SHP77 treated with DMSO at 0.1 percent for 48 hours (cell line): ENCODE data around the gene PCDH1.

ENCODE experiments used
- DNase-seq: peaks from one replicate; lab custom pipeline; 2025; lab: John Stamatoyannopoulos, UW

The PCDH1 gene

GRCh38 chr5:141853895-141854626, 24.1 kb downstream of the PCDH1 start:
- DNase-seq = no peak

DNA sequence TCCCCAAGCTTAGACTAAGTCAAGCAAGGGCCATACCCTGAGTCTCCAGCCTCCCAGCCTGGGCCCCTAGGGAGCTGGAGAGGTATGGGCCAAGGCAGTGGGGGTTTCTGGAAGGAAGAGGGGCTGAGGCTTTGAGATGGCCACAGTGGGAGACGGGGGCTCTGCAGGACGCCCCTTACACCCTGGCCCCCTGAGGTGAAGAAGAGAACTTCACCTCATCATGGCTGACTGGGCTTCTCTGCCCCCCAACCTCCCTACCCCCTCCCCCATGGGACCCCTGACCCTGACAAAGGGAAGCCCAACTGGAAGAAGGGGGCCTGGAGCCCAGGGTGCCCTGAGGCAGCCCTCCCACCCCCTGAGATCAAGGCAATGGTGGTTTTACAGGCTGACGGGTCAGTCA, 25.8 kb downstream of the PCDH1 start:
- DNase-seq = no peak

DNA sequence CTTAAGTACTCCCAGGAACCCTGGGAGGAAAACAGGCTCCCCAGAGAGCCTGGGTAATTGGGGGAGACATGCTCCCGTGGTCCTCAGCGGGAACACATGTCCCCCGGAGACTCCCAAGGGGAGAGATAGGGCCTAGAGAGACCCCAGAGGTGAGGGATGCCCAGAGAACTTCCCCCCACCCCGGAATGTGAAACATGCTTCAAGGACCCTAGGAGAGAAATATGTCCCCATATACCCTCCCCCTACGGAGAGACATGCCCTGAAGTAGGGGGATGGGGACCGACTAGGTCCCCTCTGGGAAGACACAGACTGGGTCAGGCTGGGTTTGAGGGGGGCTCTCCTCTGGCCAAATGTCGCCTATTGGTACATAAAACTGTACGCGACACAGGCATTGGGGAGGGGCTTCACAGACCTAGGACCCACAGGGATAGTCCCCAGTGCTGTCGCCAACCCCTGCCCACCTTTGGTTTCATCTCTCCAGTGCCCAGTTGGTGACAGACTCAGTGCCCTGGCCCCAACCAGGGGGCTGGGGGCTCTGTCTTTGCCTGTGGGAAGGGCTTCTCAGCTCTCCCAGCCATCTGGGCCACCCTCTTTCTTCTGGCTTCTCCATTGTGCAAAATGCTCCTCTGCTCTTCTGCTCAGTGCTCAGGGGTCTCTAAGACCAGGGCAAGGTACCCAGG, 26.9 kb downstream of the PCDH1 start:
- DNase-seq = no peak

GRCh38 chr5:141850786-141851185, 27.4 kb downstream of the PCDH1 start:
- DNase-seq = no peak

GRCh38 chr5:141850244-141850768, 27.9 kb downstream of the PCDH1 start:
- peak; percentile 15 for DNase-seq

DNA sequence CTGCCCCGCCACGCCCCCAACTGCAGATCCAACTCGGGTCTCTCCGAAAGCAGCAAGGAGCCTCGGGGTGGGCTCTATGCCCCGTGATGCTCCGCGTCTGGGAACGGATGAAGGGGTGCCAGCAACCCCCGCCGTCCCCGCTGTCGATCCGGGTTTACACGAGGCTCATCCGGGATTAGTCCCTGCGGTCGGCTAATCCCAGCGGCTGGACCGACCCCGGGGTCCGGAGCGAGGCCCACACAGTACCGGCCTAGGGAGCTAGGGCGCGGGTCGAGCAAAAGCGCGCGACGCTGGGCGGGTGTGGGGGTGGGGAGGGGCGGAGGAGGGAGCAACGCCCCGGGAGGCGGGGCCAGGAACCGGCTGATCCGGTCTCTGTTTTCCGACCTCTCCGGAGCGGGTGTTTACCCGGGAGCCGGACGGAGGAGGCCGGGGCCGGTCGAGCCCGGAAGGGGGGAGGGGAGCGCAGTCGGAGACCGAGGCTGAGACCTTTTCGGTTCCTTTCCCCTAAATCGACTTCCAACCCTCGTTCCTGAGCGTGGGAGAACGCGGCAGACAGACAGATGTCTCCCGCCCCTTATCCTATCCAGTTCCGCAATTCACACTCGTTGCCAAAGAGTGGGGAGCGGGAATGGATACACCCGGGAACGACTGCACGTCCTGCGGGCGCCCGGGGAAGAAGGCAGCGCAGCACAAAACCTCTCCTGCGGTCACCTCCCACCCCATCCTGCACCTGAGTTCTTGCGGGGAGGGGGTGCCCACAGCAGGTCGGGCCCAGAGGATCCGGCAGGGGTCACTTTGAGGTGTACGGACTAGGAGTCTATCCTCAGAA, 28.6 kb downstream of the PCDH1 start:
- DNase-seq = peak; percentile 32

DNA sequence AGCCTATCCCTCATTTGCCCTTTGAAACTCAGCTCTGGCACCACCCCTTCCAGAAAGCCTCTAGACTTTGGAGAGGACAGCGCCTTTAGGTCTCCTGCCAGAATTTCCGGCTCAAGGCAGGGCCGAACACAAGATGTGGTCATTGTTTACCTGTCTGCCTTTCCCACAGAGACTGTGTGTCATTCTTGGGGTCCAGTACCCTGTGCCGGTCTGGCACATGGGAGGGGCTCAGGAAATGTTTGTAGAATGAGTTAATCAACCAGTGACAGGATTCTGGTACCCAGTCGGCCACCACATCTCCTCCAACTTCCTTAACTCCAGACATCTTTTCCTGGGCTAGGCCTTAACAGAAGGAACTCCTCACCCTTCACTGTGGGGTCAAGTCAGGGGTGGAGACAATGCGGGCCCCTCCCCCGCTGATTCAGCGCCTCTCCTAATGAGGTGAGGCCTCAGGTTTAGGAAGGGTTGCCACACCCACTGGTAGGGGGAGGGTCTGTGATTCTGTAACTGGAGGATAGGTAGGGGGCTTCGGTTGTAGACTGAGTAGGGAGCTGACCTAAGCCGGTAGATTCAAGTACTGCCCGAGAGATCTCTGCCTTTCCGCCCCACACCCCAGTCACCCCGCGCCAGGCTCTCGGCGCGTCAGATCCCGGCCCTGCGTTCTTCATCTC, 29.3 kb downstream of the PCDH1 start:
- DNase-seq = no peak

DNA sequence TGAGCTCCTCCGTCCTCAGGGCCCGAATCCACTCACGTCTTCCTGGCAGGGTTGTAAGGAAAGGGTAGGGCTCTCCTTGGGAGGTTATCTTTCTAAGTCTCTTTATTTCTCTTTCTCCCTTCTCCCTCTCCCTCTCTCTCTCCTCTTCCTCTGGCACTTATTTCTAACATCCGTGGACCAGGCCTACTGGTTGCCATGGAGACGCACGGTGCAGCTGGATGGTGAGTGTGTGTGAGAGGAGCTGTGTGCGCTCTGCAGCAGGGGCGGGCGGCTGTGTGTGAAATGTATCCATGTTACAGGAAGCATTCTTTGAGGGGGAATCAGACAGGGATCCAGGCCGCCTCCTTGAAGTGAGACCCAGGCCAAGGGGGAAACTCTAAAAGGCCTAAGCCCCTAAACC, 32.2 kb downstream of the PCDH1 start:
- peak; percentile 33 for DNase-seq

DNA sequence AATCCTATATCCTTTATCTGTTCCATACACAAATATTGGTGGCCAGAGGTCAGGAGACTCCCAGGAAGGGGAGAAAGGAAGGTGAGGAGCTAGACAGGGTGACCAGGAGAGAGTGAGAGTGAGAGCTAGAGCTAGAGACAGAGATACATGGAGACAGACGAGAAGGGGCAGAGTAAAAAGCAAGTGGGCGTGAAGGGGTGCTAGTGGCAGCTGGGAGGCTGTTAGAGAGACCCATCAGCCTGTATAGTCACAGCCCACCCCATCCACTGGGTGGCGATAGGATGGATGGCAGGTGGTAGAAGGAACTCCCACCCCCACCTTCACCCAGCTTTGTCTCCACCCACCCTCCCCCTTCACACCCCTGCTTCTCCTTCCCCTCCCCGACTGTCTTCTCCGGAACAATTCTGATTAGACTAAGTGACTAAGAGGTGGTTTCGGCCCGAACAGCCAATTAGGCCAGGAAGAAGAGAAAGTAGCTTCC, 32.8 kb downstream of the PCDH1 start:
- no peak for DNase-seq

DNA sequence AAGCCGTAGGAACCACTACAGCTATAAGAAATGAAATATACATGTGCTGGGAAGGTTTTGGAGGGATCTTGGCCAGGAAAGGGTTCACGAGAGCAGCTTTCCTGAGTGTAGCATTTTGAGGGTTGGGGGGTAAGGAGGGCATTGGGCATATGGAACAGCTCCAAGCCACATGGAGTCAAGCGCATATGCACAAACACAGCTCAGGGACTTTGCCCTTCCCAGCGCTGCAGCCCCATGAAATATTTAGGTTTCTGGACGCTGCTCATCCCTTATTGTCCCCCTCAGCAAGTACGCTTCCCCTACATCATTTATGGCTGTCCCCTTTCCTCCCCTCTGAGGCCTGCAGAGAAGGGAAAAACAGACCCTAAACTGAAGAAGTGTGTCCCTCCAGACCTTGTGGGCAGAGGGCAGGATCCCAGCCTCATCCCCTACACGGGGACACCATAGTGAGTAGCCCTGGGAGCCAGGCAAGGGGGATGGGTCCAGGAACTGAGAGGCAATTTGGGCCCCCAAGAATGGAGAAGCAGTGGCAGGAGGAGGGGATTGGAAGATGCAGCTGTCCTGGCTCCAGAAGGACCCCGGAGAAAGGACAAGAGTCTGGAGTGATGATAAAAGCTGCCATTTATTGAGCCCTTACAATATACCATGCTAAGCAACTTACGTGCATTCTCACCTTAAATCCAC, 33.7 kb downstream of the PCDH1 start:
- no peak for DNase-seq

- no peak for DNase-seq
Observed at GRCh38 chr5:141843156-141843927, 34.9 kb downstream of the PCDH1 start.

DNA sequence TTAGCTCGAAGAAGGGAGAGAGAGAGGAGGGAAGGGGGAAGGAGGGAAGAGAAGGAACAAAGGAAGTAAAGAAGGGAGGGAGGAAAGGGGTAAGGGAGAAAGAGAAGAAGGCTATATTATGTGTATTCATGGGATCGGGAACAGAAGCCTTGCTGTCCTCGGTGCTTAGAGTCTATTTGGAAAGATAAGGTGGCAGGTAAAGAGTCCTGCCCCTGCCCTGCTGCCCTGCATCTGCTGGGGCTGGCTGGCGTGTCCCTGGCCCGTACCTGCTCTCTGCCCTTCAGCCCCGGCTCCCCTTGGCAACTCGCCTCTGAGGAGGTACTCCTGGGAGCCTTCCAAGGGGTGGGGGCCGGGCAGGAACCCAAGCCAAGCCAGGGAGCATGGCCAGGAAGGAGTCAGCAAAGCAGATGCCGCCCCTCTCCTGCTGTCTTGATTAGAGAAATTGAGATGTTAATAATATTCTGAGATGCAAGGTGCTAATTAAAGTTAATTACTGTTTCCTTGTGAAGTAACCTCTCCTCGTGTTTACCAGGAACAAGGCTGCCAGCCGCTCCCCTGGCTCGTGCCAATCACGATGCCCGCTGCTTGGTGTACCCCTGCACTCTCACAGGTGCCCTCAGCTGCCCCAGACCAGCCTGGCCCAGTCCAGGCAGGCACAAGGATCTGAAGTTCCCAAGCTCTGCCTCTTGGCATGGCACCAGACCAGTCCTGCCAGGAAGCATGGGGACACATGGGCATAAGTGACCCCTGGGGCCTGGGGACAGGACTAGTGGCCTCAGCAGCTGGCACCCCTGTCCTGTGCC, 36.6 kb downstream of the PCDH1 start:
- DNase-seq = no peak

DNA sequence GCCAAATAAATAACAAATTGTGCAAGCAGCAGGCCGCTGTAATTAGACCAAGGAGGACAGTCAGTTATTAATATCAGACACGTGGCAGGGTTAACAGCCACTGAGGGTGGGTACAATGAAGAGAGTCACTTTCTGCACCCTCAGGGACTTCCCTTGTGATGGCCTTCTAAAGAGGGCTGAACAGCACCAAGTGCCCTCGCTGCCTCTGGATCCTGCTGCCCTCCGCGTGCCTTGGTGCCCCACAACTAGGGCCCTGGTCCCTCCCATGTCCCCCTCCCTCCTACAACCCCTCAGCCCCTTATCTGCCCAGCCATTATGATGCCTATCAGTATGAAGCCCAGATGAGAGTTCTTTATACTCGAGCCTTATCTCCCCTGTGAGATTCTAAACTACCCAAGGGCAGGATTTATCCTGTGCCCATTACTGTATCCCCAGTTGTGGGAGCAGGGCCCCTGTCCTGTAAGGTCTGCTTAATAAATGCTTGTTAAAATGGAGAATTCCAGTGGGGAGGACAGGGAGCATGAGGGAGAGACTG, 37.3 kb downstream of the PCDH1 start:
- DNase-seq = no peak

DNA sequence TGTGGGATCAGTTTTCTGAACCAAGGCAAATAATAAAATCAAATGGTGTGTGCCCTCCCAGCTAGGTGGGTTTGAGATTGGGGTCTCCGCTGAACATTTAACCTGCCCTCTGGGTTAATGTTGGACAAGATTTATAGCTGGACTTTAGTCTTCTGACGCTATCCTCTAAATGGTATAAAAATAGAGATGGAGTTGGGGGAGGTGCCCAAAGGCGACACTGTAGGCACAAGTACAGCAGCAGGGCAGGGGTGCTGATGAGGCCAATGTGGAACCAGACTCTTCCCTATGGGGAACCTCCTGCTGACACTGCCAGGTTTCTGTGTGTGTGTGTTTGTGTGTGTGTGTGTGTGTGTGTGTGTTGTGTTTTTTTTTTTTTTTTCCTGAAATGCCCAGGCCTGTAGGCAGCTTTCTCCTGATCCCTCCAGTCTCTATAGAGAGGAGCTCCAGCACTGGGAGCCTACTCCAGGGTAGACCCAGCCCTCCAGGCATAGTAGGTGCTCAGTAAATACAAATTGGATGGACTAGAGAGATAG, 37.9 kb downstream of the PCDH1 start:
- no peak for DNase-seq

DNA sequence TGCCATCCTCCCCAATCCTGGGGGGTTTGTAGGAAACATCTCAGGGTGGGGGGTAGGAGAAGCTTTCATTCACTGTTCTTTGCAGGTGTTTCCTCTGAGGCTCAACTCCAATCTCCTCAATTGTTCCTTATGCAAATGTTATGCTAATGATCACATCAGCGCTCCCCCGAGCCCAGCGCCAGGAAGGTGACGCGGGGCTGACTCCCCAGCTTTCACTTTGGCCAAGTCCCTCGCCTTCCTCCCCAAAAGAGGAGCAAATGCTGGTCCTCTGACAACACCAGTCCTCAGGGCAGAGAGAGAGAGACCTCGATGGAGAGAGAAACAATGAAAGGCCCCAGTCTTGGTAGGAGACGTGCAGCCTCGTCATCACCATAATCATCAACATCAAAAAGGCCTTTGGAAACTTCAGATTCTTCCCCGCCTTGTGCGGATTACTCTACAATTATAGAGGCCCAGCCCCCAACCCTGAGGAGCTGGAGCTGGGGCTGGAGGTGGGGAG, 39.1 kb downstream of the PCDH1 start:
- DNase-seq = no peak

DNA sequence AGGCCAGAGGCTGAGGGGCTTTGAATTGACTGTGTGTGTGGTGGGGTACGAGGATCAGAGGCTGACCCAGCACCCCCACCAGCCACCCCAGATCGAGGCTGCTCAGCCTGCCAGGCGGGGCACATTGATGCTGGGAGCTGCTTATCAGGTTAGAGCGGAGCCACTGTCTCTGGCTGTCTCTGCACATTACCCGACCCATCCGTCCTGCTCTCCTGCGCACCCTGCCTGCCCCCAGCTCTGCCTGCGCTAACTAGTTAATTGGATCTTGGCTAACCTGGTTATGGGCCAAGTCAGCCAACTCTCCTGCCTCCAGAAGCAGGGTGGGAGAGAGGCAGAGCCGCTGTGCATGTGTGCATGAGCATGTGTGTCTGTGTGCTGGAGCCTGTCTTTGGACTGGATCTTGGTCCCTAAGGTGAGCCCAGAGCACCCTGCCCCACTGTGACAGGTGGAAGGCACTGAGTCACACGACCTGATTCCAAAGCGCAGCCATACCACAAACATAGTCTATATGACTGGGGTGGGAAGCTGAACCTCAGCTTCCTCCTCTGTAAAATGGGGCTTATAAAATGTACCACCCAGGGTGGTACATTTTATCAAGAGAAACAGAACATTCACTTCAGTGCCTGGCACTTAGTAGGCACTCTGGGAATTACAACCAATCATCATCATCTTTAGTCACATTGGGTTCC, 39.7 kb downstream of the PCDH1 start:
- DNase-seq = no peak

DNA sequence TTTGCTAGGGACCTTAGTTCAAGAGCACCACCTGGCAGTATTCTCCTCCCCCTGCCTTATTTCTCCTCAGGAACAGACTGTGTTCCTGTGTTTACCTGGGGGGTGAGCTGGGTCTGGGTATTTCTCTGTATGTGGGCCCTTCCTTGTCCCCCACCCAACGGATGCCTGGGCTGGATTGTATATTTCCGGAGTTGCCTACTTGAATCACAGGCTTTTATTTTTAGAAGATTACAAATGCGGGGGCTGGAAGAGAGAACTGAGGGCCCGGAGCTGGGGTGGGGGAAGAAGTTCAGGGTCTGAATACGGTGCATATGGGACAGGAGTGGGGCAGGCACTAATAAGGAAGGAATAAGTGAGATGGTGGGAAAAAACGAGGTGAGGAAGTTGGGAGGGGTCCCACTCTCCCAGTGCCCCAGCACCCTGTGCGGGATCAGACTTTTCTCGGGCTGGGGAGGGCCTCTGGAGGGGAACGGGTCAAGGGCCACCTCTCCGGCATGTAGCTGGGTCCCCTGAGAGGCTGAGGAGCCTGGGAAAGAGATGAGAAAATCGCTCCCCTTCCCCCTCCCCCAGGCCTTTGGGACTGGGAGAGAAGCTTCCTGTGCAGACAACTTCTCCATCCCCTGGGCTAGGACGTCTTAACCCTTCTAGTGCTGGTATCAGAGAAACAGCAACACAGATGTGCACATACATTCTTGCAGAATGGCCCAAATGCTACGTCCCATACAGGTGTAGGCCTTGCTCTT, 42.1 kb downstream of the PCDH1 start:
- DNase-seq = no peak

- no peak for DNase-seq
Observed at GRCh38 chr5:141834331-141834730, 43.9 kb downstream of the PCDH1 start.
